A549 (cell line): Measurements from ENCODE around the gene TFRC.

ENCODE experiments used
- CEBPB ChIP-seq, 2 experiments: fragments of >200 bp in 1 of 2; sonication (Bioruptor Twin) in 1 of 2; formaldehyde crosslinking in 1 of 2; IDR thresholded peaks; 2 replicates each; pipeline ENCODE4 v1.6.1; 2012 to 2016
- CTCF ChIP-seq: fragments of >200 bp; sonication (Bioruptor Twin); formaldehyde crosslinking; IDR thresholded peaks from 3 replicates; pipeline ENCODE4 v1.5.1; 2016
- EHMT2 ChIP-seq: fragments of 200-600 bp; sonication (generic); IDR thresholded peaks from 2 replicates; pipeline ENCODE4 v1.6.1; 2016; ENCODE audit warnings: antibody characterized with exemption, low read depth, mild to moderate bottlenecking, moderate library complexity
- EP300 ChIP-seq, 2 experiments: fragments of >200 bp; sonication (Bioruptor Twin); formaldehyde crosslinking; IDR thresholded peaks; 2 replicates in 1 of 2; 3 replicates in 1 of 2; pipeline ENCODE4 v1.6.1; 2016 to 2017
- HOXA7 ChIP-seq: fragments of 250-450 bp; sonication (Bioruptor Pico); IDR thresholded peaks from 2 replicates; pipeline ENCODE4 v1.5.0; 2020; ENCODE audit warnings: mild to moderate bottlenecking, moderate library complexity
- JUN ChIP-seq, 2 experiments: fragments of >200 bp; sonication (Bioruptor Twin); formaldehyde crosslinking; IDR thresholded peaks; 2 replicates in 1 of 2; 3 replicates in 1 of 2; pipeline ENCODE4 v1.6.1; 2016 to 2017
- MAFK ChIP-seq: fragments of 450-650 bp; IDR thresholded peaks from 2 replicates; pipeline ENCODE4 v1.6.1; 2014; ENCODE audit not compliant: partially characterized antibody
- MYC ChIP-seq: IDR thresholded peaks from 2 replicates; pipeline ENCODE4 v1.6.1; 2012; ENCODE audit warnings: mild to moderate bottlenecking, inconsistent platforms, low read length, improper control_type of control experiment, borderline replicate concordance
- POLR2A ChIP-seq: IDR thresholded peaks from 2 replicates; pipeline ENCODE4 v1.6.1; 2012; ENCODE audit warnings: mild to moderate bottlenecking, low read length
- RFX5 ChIP-seq: fragments of 450-650 bp; IDR thresholded peaks from 2 replicates; pipeline ENCODE4 v1.7.1; 2014; ENCODE audit warnings: antibody characterized with exemption, mild to moderate bottlenecking, moderate library complexity
- TF ChIP-seq, protein P1 (sequence below): fragments of 250-450 bp; sonication (Bioruptor Pico); IDR thresholded peaks from 2 replicates; pipeline ENCODE4 v1.5.0; 2020; ENCODE audit warnings: low read depth, mild to moderate bottlenecking, moderate library complexity
- TF ChIP-seq, protein P2 (sequence below): IDR thresholded peaks from 2 replicates; pipeline ENCODE4 v1.6.1; 2012
- TF ChIP-seq, protein P3 (sequence below): fragments of 450-650 bp; IDR thresholded peaks from 2 replicates; pipeline ENCODE4 v1.6.1; 2014; ENCODE audit warnings: antibody characterized with exemption
- TF ChIP-seq, protein P4 (sequence below): fragments of 200-600 bp; sonication (generic); IDR thresholded peaks from 2 replicates; pipeline ENCODE4 v1.6.1; 2016; ENCODE audit warnings: antibody characterized with exemption, mild to moderate bottlenecking, moderate library complexity

GRCh38 chr3:196008387-196008786 is 73.5 kb downstream of the TFRC start:
- TF ChIP-seq CTCF (no peak), RFX5 (no peak), EP300 (IDR thresholded peaks at IDR 0.05) (no peak), MAFK (no peak), EHMT2 (no peak), POLR2A (no peak), MYC (no peak), HOXA7 (no peak), CEBPB (IDR thresholded peaks at IDR 0.05) (no peak), JUN (IDR thresholded peaks at IDR 0.05) (no peak)
- TF ChIP-seq, protein P1, sequence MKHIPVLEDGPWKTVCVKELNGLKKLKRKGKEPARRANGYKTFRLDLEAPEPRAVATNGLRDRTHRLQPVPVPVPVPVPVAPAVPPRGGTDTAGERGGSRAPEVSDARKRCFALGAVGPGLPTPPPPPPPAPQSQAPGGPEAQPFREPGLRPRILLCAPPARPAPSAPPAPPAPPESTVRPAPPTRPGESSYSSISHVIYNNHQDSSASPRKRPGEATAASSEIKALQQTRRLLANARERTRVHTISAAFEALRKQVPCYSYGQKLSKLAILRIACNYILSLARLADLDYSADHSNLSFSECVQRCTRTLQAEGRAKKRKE: no peak
- TF ChIP-seq, protein P2, sequence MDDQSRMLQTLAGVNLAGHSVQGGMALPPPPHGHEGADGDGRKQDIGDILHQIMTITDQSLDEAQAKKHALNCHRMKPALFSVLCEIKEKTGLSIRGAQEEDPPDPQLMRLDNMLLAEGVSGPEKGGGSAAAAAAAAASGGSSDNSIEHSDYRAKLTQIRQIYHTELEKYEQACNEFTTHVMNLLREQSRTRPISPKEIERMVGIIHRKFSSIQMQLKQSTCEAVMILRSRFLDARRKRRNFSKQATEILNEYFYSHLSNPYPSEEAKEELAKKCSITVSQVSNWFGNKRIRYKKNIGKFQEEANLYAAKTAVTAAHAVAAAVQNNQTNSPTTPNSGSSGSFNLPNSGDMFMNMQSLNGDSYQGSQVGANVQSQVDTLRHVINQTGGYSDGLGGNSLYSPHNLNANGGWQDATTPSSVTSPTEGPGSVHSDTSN: no peak
- TF ChIP-seq, protein P3, sequence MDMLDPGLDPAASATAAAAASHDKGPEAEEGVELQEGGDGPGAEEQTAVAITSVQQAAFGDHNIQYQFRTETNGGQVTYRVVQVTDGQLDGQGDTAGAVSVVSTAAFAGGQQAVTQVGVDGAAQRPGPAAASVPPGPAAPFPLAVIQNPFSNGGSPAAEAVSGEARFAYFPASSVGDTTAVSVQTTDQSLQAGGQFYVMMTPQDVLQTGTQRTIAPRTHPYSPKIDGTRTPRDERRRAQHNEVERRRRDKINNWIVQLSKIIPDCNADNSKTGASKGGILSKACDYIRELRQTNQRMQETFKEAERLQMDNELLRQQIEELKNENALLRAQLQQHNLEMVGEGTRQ: no peak
- TF ChIP-seq, protein P4, sequence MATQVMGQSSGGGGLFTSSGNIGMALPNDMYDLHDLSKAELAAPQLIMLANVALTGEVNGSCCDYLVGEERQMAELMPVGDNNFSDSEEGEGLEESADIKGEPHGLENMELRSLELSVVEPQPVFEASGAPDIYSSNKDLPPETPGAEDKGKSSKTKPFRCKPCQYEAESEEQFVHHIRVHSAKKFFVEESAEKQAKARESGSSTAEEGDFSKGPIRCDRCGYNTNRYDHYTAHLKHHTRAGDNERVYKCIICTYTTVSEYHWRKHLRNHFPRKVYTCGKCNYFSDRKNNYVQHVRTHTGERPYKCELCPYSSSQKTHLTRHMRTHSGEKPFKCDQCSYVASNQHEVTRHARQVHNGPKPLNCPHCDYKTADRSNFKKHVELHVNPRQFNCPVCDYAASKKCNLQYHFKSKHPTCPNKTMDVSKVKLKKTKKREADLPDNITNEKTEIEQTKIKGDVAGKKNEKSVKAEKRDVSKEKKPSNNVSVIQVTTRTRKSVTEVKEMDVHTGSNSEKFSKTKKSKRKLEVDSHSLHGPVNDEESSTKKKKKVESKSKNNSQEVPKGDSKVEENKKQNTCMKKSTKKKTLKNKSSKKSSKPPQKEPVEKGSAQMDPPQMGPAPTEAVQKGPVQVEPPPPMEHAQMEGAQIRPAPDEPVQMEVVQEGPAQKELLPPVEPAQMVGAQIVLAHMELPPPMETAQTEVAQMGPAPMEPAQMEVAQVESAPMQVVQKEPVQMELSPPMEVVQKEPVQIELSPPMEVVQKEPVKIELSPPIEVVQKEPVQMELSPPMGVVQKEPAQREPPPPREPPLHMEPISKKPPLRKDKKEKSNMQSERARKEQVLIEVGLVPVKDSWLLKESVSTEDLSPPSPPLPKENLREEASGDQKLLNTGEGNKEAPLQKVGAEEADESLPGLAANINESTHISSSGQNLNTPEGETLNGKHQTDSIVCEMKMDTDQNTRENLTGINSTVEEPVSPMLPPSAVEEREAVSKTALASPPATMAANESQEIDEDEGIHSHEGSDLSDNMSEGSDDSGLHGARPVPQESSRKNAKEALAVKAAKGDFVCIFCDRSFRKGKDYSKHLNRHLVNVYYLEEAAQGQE: no peak
